K562 (cell line): ENCODE results near the gene USP16. TPM values are rescaled to one million over a fixed set of nuclear protein-coding genes. Genes with fewer than 3 reads are reported as not detected.

ENCODE experiments used
- CREM ChIP-seq: IDR thresholded peaks from 2 replicates; pipeline ENCODE4 v1.6.1; 2014; ENCODE audit warnings: antibody characterized with exemption, low read depth
- DNMT1 ChIP-seq: fragments of 450-650 bp; IDR thresholded peaks from 2 replicates; pipeline ENCODE4 v1.6.1; 2016; ENCODE audit warnings: antibody characterized with exemption, mild to moderate bottlenecking
- ETS2 ChIP-seq: IDR thresholded peaks from 2 replicates; pipeline ENCODE4 v1.6.1; 2016; ENCODE audit warnings: borderline replicate concordance, missing genetic modification characterization, mild to moderate bottlenecking, moderate library complexity, missing compliant biosample characterization; ENCODE audit not compliant: poor library complexity, severe bottlenecking
- ETV1 ChIP-seq: fragments of 450-650 bp; conservative IDR thresholded peaks from 2 replicates; pipeline ENCODE4 v1.6.1; 2016; ENCODE audit warnings: missing genetic modification characterization, control low read depth, low read depth, missing compliant biosample characterization
- GABPA ChIP-seq: fragments of 200-800 bp; sonication (Bioruptor generic); conservative IDR thresholded peaks from 2 replicates; pipeline ENCODE4 v1.6.1; 2016; ENCODE audit warnings: low read depth, missing genetic modification characterization, missing compliant biosample characterization
- GATAD2A ChIP-seq: fragments of 450-650 bp; IDR thresholded peaks from 2 replicates; pipeline ENCODE4 v1.6.1; 2017
- HDAC8 ChIP-seq: fragments of 450-650 bp; IDR thresholded peaks from 2 replicates; pipeline ENCODE4 v1.6.1; 2016; ENCODE audit warnings: mild to moderate bottlenecking, missing genetic modification characterization, moderate library complexity, missing compliant biosample characterization
- HEY1 ChIP-seq: fragments of 250-450 bp; sonication (Bioruptor Pico); IDR thresholded peaks from 2 replicates; pipeline ENCODE4 v1.5.0; 2020; ENCODE audit warnings: mild to moderate bottlenecking, moderate library complexity, borderline replicate concordance
- HIVEP1 ChIP-seq: fragments of 250-450 bp; sonication (Bioruptor Pico); IDR thresholded peaks from 2 replicates; pipeline ENCODE4 v1.4.0; 2020; ENCODE audit warnings: mild to moderate bottlenecking
- LCOR ChIP-seq: sonication (generic); formaldehyde crosslinking; IDR thresholded peaks from 2 replicates; pipeline ENCODE4 v1.8.0; 2022; ENCODE audit warnings: mild to moderate bottlenecking, missing genetic modification reagents
- NCOA4 ChIP-seq: fragments of 450-650 bp; IDR thresholded peaks from 2 replicates; pipeline ENCODE4 v1.6.1; 2018; ENCODE audit warnings: mild to moderate bottlenecking; ENCODE audit not compliant: partially characterized antibody
- NKRF ChIP-seq: fragments of 450-650 bp; IDR thresholded peaks from 2 replicates; pipeline ENCODE4 v1.6.1; 2016; ENCODE audit warnings: borderline replicate concordance
- PTRF ChIP-seq: fragments of 450-650 bp; IDR thresholded peaks from 2 replicates; pipeline ENCODE4 v1.6.1; 2016; ENCODE audit warnings: mild to moderate bottlenecking, missing genetic modification characterization, missing compliant biosample characterization
- RBM34 ChIP-seq: fragments of 200-400 bp; formaldehyde crosslinking; IDR thresholded peaks from 2 replicates; pipeline ENCODE4 v1.6.1; 2018; ENCODE audit warnings: low read length, borderline replicate concordance; ENCODE audit not compliant: insufficient read depth
- SMARCA4 ChIP-seq: fragments of 450-650 bp; IDR thresholded peaks from 2 replicates; pipeline ENCODE4 v1.6.1; 2016
- TCF7 ChIP-seq: sonication (generic); IDR thresholded peaks from 2 replicates; pipeline ENCODE4 v1.6.1; 2016; ENCODE audit warnings: antibody characterized with exemption, borderline replicate concordance
- TEAD2 ChIP-seq: fragments of 450-650 bp; IDR thresholded peaks from 2 replicates; pipeline ENCODE4 v1.6.1; 2016; ENCODE audit warnings: missing genetic modification characterization, control low read depth, missing compliant biosample characterization
- TFAM ChIP-seq: fragments of 250-450 bp; sonication (Bioruptor Pico); conservative IDR thresholded peaks from 2 replicates; pipeline ENCODE4 v1.5.0; 2021; ENCODE audit warnings: mild to moderate bottlenecking, moderate library complexity
- ZNF239 ChIP-seq: fragments of 250-450 bp; sonication (Bioruptor Pico); IDR thresholded peaks from 2 replicates; pipeline ENCODE4 v1.4.0; 2020; ENCODE audit warnings: mild to moderate bottlenecking
- ZZZ3 ChIP-seq: fragments of 450-650 bp; IDR thresholded peaks from 2 replicates; pipeline ENCODE4 v1.6.1; 2016; ENCODE audit warnings: antibody characterized with exemption, mild to moderate bottlenecking, moderate library complexity
- polyA plus RNA-seq, 8 experiments: library from polyadenylated mRNA; depleted of rRNA in 4 of 8; stranded (reverse) in 5 of 8; unstranded in 3 of 8; fragments of >200 nt; fragmentation: Nextera tagmentation in 2 of 8; fragmentation: Illumina TruSeq in 1 of 8; extraction: Ambion mirVana in 2 of 8; extraction: Trizol in 1 of 8; gene quantifications; 2 replicates each; pipeline versions ENCODE4 v1.2.1 to v1.2.3, GENCODE V29; 2011 to 2014; ENCODE audit warnings: inconsistent platforms in 1 of 8, missing spikeins in 1 of 8
- total RNA-seq, 7 experiments: library from RNA; depleted of rRNA in 6 of 7; stranded (reverse); fragments of >200 nt in 6 of 7; fragmentation: Illumina TruSeq in 2 of 7; extraction: Trizol in 2 of 7; gene quantifications; 2 replicates each; pipeline versions ENCODE4 v1.2.1 to v1.2.3, GENCODE V29; 2011 to 2021; ENCODE audit warnings: low replicate concordance in 1 of 7
- TF ChIP-seq, protein P1 (sequence below), 2 experiments: fragments of 200-800 bp in 1 of 2; sonication (Bioruptor generic) in 1 of 2; sonication (generic) in 1 of 2; formaldehyde crosslinking in 1 of 2; IDR thresholded peaks in 1 of 2; conservative IDR thresholded peaks in 1 of 2; 2 replicates each; pipeline versions ENCODE4 v1.5.0 to v1.6.1; 2016 to 2020; ENCODE audit warnings: missing compliant biosample characterization in 1 of 2, missing genetic modification characterization in 1 of 2, missing genetic modification reagents in 1 of 2
- TF ChIP-seq, protein P2 (sequence below), 2 experiments: fragments of 450-650 bp; IDR thresholded peaks; 2 replicates each; pipeline ENCODE4 v1.6.1; 2016
- TF ChIP-seq, protein P3 (sequence below): fragments of 450-650 bp; IDR thresholded peaks from 2 replicates; pipeline ENCODE4 v1.6.1; 2016; ENCODE audit warnings: low read depth, mild to moderate bottlenecking, moderate library complexity

Gene USP16
- total and polyA plus RNA-seq, 9 of the 15 experiments (the other 6 are each of a cell fraction or from before 2014, with no cell fraction given), result 38.4 to 90.9 (median 62.8) TPM

- TF ChIP-seq HEY1 (CRISPR knock-in tag) (no peak), TCF7 (0 out of 2 replicates have a peak, but pooled peaks have one; percentile 76), ZNF239 (no peak; the same call in 1 of the 2 replicates), ETS2 (tag) (no peak), DNMT1 (no peak), NCOA4 (no peak), GATAD2A (peak; percentile 36; the same call in 1 of the 2 replicates), ZZZ3 (peak; percentile 27; the same call in 1 of the 2 replicates), HDAC8 (tag) (peak; percentile 77; the same call in 1 of the 2 replicates), PTRF (tag) (no peak), HIVEP1 (no peak), GABPA (tag) (peak; percentile 97), CREM (peak; percentile 94), ETV1 (peak; percentile 49), TEAD2 (tag) (no peak), RBM34 (no peak), TFAM (CRISPR knock-in tag) (no peak), SMARCA4 (0 out of 2 replicates have a peak, but pooled peaks have one; percentile 41), NKRF (peak; percentile 86; the same call in 1 of the 2 replicates), LCOR (CRISPR knock-in tag) (peak; percentile 94)
- TF ChIP-seq, protein P1, sequence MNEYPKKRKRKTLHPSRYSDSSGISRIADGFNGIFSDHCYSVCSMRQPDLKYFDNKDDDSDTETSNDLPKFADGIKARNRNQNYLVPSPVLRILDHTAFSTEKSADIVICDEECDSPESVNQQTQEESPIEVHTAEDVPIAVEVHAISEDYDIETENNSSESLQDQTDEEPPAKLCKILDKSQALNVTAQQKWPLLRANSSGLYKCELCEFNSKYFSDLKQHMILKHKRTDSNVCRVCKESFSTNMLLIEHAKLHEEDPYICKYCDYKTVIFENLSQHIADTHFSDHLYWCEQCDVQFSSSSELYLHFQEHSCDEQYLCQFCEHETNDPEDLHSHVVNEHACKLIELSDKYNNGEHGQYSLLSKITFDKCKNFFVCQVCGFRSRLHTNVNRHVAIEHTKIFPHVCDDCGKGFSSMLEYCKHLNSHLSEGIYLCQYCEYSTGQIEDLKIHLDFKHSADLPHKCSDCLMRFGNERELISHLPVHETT (CRISPR knock-in tag; conservative IDR thresholded peaks at IDR 0.05 in 1 of 2, IDR thresholded peaks at IDR 0.05 in 1 of 2), result peak in 1 of 2 experiments; percentile 80; a peak in 2 of 4 replicates
- TF ChIP-seq, protein P2, sequence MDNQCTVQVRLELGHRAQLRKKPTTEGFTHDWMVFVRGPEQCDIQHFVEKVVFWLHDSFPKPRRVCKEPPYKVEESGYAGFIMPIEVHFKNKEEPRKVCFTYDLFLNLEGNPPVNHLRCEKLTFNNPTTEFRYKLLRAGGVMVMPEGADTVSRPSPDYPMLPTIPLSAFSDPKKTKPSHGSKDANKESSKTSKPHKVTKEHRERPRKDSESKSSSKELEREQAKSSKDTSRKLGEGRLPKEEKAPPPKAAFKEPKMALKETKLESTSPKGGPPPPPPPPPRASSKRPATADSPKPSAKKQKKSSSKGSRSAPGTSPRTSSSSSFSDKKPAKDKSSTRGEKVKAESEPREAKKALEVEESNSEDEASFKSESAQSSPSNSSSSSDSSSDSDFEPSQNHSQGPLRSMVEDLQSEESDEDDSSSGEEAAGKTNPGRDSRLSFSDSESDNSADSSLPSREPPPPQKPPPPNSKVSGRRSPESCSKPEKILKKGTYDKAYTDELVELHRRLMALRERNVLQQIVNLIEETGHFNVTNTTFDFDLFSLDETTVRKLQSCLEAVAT (IDR thresholded peaks at IDR 0.05), result peak in 1 of 2 experiments; percentile 58; a peak in 2 of 4 replicates
- TF ChIP-seq, protein P3, sequence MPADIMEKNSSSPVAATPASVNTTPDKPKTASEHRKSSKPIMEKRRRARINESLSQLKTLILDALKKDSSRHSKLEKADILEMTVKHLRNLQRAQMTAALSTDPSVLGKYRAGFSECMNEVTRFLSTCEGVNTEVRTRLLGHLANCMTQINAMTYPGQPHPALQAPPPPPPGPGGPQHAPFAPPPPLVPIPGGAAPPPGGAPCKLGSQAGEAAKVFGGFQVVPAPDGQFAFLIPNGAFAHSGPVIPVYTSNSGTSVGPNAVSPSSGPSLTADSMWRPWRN, result no peak
These were observed 21.9 kb upstream of the USP16 start (continued) for GRCh38 chr21:29002442-29003144.
